ENCODE data around the gene MPZL2.

DNA sequence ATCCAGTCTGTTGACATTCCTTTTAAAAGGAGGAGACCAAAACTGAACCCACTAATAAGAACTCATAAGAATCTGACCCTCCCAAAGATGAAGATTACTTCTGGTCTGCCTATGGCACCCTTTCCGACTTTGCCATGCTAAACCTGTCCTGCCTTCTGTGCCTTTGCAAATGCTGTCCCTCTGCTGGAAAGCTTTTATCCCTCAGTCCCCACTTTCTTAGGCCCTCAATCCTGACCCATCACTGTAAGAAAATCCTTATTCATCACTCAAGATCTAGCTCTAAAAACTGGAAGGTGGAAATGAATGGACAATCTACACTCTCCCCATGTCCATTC, 22.4 kb downstream of the MPZL2 start:
- TF ChIP-seq, protein P1, sequence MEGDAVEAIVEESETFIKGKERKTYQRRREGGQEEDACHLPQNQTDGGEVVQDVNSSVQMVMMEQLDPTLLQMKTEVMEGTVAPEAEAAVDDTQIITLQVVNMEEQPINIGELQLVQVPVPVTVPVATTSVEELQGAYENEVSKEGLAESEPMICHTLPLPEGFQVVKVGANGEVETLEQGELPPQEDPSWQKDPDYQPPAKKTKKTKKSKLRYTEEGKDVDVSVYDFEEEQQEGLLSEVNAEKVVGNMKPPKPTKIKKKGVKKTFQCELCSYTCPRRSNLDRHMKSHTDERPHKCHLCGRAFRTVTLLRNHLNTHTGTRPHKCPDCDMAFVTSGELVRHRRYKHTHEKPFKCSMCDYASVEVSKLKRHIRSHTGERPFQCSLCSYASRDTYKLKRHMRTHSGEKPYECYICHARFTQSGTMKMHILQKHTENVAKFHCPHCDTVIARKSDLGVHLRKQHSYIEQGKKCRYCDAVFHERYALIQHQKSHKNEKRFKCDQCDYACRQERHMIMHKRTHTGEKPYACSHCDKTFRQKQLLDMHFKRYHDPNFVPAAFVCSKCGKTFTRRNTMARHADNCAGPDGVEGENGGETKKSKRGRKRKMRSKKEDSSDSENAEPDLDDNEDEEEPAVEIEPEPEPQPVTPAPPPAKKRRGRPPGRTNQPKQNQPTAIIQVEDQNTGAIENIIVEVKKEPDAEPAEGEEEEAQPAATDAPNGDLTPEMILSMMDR (IDR thresholded peaks at IDR 0.05), result no peak
- TF ChIP-seq POLR2AphosphoS5 (IDR thresholded peaks at IDR 0.05), result no peak
